Measurements from ENCODE around the gene TNS4.

- peak; percentile 38 for TF ChIP-seq CTCF (conservative IDR thresholded peaks at IDR 0.05; ENCODE audit: low read depth, low read length)
- TF ChIP-seq EZH2 (IDR thresholded peaks at IDR 0.05; ENCODE audit: low read length, unreplicated experiment), result no peak
These were observed 58.0 kb downstream of the TNS4 start, which contains the start of gene IGFBP4 for GRCh38 chr17:40443196-40443987.
